ENCODE measurements around the gene SLC9A9.

GRCh38 chr3:143548861-143549497, 299.3 kb downstream of the SLC9A9 start:
- no peak for TF ChIP-seq POLR2A (IDR thresholded peaks at IDR 0.05; ENCODE audit: low read length)
- no peak for TF ChIP-seq GATA1 (IDR thresholded peaks at IDR 0.05; ENCODE audit: low read depth, low read length)
